Neural cell (in vitro differentiated cells): ENCODE data around the gene EXOC2.

Source experiments
- CTCF ChIP-seq: fragments of 450-650 bp; IDR thresholded peaks from 2 replicates; pipeline ENCODE4 v1.5.1; 2014; ENCODE audit warnings: antibody characterized with exemption, mild to moderate bottlenecking, moderate library complexity; ENCODE audit not compliant: poor library complexity, severe bottlenecking
- EP300 ChIP-seq: fragments of 450-650 bp; conservative IDR thresholded peaks from 2 replicates; pipeline ENCODE4 v1.6.1; 2014; ENCODE audit warnings: antibody characterized with exemption, mild to moderate bottlenecking, moderate library complexity; ENCODE audit not compliant: poor library complexity, severe bottlenecking
- EZH2 ChIP-seq: fragments of 200-600, 300-800 bp; shearing (Covaris generic), sonication (generic); IDR thresholded peaks from 2 replicates; pipeline ENCODE4 v1.6.1; 2014; ENCODE audit warnings: antibody characterized with exemption, low read length, borderline replicate concordance, mild to moderate bottlenecking; ENCODE audit not compliant: insufficient read depth, poor library complexity, severe bottlenecking
- MXI1 ChIP-seq: fragments of 450-650 bp; conservative IDR thresholded peaks from 2 replicates; pipeline ENCODE4 v1.6.1; 2014; ENCODE audit warnings: antibody characterized with exemption, mild to moderate bottlenecking; ENCODE audit not compliant: poor library complexity, severe bottlenecking
- POLR2AphosphoS5 ChIP-seq: IDR thresholded peaks from 2 replicates; pipeline ENCODE4 v1.6.1; 2012
- REST ChIP-seq: IDR thresholded peaks from 2 replicates; pipeline ENCODE4 v1.6.1; 2012; ENCODE audit warnings: borderline replicate concordance
- SMC3 ChIP-seq: fragments of 450-650 bp; conservative IDR thresholded peaks from 2 replicates; pipeline ENCODE4 v1.6.1; 2014; ENCODE audit warnings: antibody characterized with exemption, mild to moderate bottlenecking, moderate library complexity; ENCODE audit not compliant: poor library complexity
- TAF1 ChIP-seq: IDR thresholded peaks from 2 replicates; pipeline ENCODE4 v1.6.1; 2012; ENCODE audit warnings: low read depth

GRCh38 chr6:633611-634010 is 59.3 kb downstream of the EXOC2 start:
- TF ChIP-seq POLR2AphosphoS5 (no peak), CTCF (no peak), SMC3 (no peak), EZH2 (no peak), REST (no peak), EP300 (no peak), TAF1 (no peak), MXI1 (no peak)
